Tibial nerve (tissue), 4 donors: ENCODE data around the gene CRTC1.

Source experiments
- CTCF ChIP-seq, 5 experiments: fragments of 200-600 bp in 3 of 5; fragments of 450-650 bp in 2 of 5; sonication (generic) in 3 of 5; IDR thresholded peaks; one replicate each; pipeline ENCODE4 v1.5.1; 2016 to 2019; ENCODE audit warnings: antibody characterized with exemption in 5 of 5, mild to moderate bottlenecking in 3 of 5, moderate library complexity in 2 of 5
- EP300 ChIP-seq, 2 donors: sonication (generic); formaldehyde crosslinking; IDR thresholded peaks; one replicate each; pipeline ENCODE4 v1.6.1; 2017; ENCODE audit warnings: antibody characterized with exemption in 2 of 2, mild to moderate bottlenecking in 1 of 2

GRCh38 chr19:18802354-18802753 is 118.9 kb downstream of the CRTC1 start:
- TF ChIP-seq CTCF (IDR thresholded peaks at IDR 0.05), result no peak
- no peak for TF ChIP-seq EP300 (IDR thresholded peaks at IDR 0.05)
